IPS-18c (cell line): Measurements from ENCODE around the gene ZNF160.
"Not testable (repeated sequence)": the region's sequence is repeated elsewhere in the genome, so short reads cannot be mapped to it uniquely, and the experiment has no call there.

Experiments used
- H3K4me3 ChIP-seq: 2 replicates; pipeline ENCODE4 v1.7.0; 2013; ENCODE audit warnings: low read depth, mild to moderate bottlenecking, low read length, moderate library complexity; ENCODE audit not compliant: insufficient read depth
- H3K9me3 ChIP-seq: one replicate; pipeline ENCODE4 v1.6.1; 2013; ENCODE audit warnings: mild to moderate bottlenecking, low read length, moderate library complexity; ENCODE audit not compliant: control insufficient read depth, insufficient read depth

ZNF160 gene

GRCh38 chr19:53103234-53104203 is at the start of gene ZNF160:
Gene ZNF160, minus strand, starts transcription at chr19:53103422. Its CDS starts 17,146 bp downstream, at chr19:53086276.
- Histone ChIP-seq H3K9me3 (no peaks in the 10 kb centered on the region), H3K4me3 (peak within 1 kb of the TSS; percentile 98)

DNA sequence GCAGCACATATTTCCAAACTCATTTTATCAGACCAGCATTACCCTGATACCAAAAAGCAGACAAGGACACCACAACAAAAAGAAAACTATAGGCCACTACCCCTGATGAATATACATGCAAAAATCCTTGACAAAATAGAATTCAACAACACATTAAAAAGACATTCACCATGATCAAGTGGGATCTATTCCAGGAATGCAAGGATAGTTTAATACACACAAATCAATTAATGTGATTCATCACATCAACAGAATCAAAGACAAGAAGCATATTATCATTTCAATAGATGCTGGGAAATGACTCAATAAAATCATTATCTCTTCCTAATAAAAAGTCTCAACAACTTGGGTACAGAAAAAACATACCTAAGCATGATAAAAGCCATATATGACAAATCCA is 44.4 kb upstream of the ZNF160 start:
- peaks cover 9% of the 10 kb centered on the region for H3K9me3 ChIP-seq

GRCh38 chr19:53140351-53140750 is 37.1 kb upstream of the ZNF160 start:
- Histone ChIP-seq H3K4me3 (no peak overlapping the region), H3K9me3 (peaks cover 10% of the 10 kb centered on the region)

More for the DNA sequence above, 44.4 kb upstream of the ZNF160 start:
- H3K4me3 ChIP-seq, result no peak overlapping the region

DNA sequence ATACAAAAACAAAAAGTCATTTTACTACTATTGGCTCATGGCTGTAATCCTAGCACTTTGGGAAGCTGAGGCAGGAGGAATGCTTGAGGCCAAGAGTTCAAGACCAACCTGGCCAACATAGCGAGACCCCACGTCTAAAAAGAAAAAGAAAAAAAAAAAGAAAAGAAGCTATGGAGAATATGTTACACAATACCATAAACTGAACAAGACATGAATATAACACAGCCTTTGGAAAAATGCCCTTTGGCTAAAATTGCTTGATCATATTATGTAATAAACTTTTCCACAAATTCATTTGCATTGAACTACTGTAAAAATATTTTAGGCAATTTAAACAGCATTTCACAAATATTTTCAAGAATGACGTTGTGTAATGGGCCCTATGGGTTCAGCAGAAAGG is 33.2 kb upstream of the ZNF160 start:
- peaks cover 5% of the 10 kb centered on the region for H3K9me3 ChIP-seq
- H3K4me3 ChIP-seq, result no peak overlapping the region

DNA sequence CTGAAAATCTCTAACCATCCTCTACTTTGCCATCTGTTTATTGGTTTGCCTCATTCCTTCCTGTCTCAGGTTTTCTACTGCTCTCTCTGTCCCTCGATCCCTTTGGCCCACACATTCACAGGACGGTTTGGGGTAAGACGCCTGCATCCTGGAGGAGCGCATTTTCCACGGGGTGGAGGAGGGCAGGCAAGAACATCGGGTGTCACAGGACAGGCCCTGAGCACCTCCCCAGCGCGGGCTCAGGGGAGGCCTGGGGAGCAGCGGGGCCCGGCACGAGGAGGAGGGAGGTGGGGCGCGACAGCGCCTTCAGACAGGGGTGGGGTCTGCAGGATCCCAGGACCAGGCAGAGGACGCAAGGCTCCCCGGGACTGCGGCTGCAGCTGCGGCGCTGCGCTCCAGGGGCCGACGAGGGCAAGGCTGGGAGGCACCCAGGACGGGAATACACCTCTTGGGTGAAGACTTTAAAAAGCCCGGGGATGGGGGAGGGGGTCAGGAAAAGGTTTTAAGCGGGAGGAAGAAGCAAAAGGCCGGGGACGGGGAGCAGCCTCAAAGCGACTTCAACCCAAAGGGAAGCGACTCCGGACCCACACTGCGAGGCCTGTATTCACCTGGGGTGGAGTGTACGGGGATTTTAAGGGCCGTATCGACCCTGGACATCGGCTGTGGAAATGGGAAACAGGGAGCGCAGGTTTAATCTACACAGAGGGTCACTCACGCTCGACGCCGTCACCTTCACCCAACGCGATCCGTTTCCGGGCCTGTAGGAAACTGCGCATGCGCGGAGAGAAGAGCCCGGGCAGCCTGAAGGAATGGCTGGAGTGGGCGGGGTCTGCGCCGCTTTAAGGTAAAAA is 29.1 kb upstream of the ZNF160 start, which contains the start of gene ZNF415:
ZNF415 (minus strand) TSS at position 770 of the 851 bp plus-strand sequence. CDS start 10,234 bp downstream, outside the sequence.
- H3K9me3 ChIP-seq, result no peaks in the 10 kb centered on the region
- peak within 1 kb of the TSS; percentile 83 for H3K4me3 ChIP-seq

DNA sequence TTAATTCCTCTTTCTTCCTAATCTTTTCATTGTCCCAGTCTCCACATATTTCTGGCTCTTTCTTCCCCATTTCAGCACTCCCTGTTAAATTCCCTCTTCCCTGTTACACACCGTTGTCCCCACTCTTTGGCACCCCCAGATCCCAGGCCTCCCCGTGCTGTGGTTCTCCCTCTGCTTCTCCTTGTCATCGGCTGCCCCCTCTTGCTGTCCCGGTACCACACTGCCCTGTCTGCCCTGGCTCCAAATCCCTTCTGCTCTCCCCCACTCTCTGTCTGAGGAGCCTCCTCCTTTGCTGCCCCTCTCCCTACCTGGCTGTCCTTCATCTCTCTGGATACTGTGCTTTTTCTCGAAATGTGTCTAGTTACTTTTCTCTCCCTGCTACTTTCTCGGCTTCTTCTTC is 28.5 kb upstream of the ZNF160 start:
- Histone ChIP-seq H3K9me3 (no peaks in the 10 kb centered on the region), H3K4me3 (peak overlapping the region; percentile 83; the same call in 1 of the 2 replicates)

- H3K4me3 ChIP-seq, result no peak overlapping the region
- no peaks in the 10 kb centered on the region for H3K9me3 ChIP-seq
Measured at GRCh38 chr19:53131085-53131590, 27.9 kb upstream of the ZNF160 start.

GRCh38 chr19:53130506-53130905 is 27.3 kb upstream of the ZNF160 start:
- no peak overlapping the region for H3K4me3 ChIP-seq
- H3K9me3 ChIP-seq, result no peaks in the 10 kb centered on the region

DNA sequence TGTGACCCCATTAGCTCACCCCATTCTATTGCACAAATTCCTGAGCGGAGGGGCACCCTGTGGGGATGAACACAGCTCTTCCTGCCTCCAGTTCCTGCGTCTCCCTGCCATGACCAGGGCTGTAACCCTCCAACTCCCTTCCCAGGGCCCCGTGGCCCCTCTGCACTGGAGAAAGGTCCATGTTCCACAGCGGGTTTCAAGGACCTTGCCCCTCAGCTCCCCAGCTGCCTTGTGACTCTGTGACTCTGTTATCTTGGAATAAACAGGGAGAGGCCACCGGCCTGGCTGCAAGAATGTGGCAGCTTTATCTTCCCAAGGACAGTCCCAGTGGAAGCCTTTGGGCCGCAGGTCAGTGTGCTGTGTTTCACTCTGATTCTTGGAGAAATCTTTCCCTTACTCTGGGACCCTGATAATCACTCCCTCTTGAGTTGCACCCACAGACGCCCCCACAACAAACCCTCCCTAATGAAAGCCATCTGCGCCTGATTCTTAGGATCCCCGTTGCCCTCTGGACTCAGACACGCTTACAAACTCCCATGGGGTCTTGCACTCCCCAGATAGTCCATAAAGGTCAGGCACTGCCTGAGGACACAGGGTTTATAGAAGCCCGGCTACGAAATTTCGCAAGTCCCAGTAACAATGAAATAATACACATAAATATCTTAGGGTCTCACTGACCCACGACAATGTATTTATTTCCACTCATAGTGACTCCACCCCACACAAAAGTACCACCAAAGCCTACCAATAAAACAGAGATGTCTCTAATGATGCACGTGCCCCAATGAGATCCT is 23.7 kb upstream of the ZNF160 start:
- not testable (repeated sequence) for H3K4me3 ChIP-seq, H3K9me3 ChIP-seq

DNA sequence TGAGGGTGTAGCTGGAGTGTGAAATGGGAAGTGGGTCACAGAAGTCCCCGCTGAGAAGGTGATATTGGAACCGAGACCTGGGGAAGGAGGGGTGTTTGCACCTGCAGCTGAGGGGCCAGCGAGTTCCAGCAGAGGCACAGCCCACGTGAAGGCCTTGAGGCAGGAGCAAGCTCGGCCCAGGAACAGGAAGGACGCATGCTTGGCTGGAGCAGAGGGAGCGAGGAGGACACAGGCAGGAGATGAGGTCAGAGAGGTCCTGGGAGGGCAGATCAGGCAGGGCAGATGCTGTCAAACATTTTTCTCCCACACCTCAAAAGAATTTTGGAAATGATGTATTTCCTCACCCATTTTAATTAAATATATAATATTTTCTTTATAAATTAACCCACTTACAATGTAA is 20.2 kb upstream of the ZNF160 start:
- Histone ChIP-seq H3K4me3 (no peak overlapping the region), H3K9me3 (no peaks in the 10 kb centered on the region)

DNA sequence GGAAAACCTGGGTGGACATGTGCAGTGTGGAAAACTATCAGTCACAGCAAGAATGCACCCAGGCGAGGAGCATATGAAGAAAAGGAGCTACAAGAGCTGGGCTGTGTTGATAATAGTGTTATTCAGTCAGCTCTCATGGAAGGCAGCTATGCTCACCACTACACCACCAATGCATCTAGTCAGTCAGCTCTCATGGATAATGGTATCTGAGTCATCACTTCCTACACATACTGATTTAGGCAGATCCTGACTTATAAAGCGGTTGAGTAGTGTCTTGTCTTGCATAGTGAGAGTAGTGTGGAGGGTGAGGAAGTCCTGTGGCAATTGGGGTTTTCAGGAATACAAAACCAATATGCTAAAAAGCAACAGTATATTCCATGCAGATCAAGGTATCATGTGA is 9.1 kb upstream of the ZNF160 start:
- H3K4me3 ChIP-seq, result no peak overlapping the region
- no peaks in the 10 kb centered on the region for H3K9me3 ChIP-seq

GRCh38 chr19:53109527-53109926 is 6.3 kb upstream of the ZNF160 start:
- H3K9me3 ChIP-seq, result no peaks in the 10 kb centered on the region
- no peak overlapping the region for H3K4me3 ChIP-seq

DNA sequence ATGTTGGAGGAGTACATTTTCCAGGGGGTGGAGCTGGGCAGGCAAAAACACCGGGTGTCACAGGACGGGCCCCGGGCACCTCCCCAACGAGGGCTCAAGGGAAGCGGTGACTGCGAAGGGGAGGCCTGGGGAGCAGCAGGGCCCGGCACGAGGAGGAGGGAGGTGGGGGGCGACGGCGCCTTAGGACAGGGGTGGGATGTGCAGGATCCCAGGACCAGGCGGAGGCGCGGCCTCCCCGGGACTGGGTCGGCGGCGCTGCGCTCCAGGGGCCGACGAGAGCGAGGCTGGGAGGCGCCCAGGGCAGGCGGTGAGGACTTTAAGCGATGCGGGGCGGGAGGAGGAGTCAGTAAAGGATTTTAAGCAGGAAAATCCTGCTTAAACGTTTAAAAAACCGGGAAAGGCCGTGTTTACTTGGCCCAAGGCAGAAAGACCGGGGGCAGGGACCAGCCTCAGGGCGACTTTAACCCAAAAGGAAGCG is 427 bp downstream of the ZNF160 start:
- Histone ChIP-seq H3K4me3 (peak overlapping the region; percentile 98), H3K9me3 (no peaks in the 10 kb centered on the region)

DNA sequence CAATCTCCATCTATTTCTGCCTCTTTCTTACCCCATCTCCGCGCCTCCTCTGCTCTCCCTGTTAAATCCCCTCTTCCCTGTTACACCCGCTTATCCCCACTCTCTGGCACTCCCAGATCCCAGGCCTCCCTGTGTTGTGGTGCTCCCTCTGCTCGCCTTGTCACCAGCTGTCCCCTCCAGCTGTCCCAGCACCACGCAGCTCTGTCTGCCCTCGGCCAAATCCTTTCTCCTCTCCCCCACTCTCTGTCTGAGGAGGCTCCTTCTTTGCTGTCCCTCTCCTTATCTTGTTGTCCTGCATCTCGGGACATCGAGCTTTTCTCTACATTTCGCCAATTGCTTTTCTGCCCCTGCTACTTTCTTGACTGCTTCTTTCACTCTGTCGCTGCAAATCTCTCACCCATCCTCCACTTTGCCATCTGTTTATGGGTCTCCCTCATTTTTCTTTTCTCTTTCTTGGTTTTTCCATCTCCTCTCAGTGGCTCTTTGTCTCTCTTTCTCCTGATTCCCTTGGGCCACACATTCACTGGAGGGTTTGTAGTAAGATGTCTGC is 941 bp downstream of the ZNF160 start:
- no peaks in the 10 kb centered on the region for H3K9me3 ChIP-seq
- H3K4me3 ChIP-seq, result peak overlapping the region; percentile 98

GRCh38 chr19:53101518-53101917 is 1.7 kb downstream of the ZNF160 start:
- Histone ChIP-seq H3K9me3 (no peaks in the 10 kb centered on the region), H3K4me3 (no peak overlapping the region)

- not testable (repeated sequence) for H3K9me3 ChIP-seq, H3K4me3 ChIP-seq
Measured at GRCh38 chr19:53098570-53098969, 4.7 kb downstream of the ZNF160 start.
